MV-4-11 (cell line): ENCODE data around the gene WBP2.
A peak's percentile ranks its signal among the peaks of the same experiment; 100 is the strongest.

Experiments
- DNase-seq: peaks from one replicate; lab custom pipeline; 2025; lab: John Stamatoyannopoulos, UW

WBP2 gene

DNA sequence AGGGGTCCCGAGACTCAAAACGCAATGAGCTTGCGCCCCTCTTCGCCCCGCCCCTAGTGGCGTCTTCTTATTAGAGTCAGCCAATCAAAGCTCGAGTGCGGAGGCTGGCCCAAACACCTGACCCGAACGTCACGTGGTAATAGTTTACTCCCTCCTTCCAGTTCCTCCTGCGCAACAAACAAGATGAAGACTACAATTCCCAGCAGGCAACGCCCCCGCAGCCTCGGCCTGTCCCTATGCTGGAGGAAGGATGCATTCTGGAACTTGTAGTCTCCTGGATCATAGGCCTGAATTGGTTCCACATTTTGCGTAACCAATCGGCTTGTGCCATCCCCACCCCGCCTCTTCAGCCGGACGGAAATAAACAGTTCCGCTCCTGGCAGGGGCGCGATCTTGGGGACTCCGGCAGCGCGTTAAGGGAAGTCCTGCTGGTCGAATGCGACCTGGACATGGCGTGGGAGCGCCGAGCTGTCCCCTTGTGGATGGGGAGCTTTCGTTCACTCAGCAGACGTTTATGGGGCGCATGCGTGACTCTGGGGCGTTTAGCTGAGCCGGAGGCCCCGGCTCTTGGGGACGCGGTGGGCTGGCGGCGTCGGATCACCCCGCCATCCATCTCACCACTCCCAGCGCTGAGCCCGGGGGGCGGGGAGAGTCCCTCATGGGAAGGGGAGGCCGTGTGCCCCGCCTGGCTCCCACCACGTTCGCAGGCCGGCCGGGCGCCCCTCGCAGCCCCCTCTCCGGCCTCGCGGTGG is at the start of gene WBP2:
TSS of gene WBP2 (minus strand) at position 26 of the 752 bp plus-strand sequence. CDS start 38 bp downstream, outside the sequence.
- peak; percentile 100 for DNase-seq

DNA sequence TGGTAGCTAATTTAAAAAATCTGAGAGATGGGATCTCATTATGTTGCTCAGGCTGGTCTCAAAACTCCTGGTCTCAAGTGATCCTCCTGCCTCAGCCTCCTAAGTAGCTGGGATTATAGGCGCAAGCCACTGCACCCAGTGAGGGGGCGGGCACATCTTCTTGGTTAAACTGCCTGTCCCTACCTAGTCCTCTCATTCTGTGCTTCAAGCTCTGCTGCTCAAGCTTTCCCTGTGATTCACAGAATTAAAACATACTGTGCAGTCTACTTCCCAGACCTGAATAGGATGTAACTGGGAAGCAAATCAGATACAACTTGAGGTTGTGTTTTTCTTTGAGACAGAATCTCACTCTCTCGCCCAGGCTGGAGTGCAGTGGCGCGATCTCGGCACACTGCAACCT is 47.3 kb upstream of the WBP2 start:
- DNase-seq, result no peak

DNA sequence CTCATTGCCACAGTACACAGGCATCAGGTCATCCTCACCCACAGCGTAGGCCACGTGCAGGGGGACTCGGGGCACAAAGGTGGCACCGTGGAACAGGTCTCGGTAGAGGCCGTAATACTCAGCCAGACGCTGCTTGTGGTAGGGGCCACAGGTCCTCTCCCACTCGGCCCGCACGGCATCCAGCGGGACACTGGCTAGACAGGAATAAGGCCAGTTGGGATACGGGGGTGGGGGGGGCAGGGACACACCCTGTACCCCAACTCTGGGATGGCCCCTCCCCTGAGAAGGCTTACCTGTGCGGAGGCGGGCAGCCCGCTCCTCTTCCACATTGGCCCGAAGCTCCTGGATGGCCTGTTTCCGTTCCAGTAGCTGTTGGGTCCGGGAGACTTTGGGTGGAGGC is 46.6 kb upstream of the WBP2 start:
- no peak for DNase-seq

DNA sequence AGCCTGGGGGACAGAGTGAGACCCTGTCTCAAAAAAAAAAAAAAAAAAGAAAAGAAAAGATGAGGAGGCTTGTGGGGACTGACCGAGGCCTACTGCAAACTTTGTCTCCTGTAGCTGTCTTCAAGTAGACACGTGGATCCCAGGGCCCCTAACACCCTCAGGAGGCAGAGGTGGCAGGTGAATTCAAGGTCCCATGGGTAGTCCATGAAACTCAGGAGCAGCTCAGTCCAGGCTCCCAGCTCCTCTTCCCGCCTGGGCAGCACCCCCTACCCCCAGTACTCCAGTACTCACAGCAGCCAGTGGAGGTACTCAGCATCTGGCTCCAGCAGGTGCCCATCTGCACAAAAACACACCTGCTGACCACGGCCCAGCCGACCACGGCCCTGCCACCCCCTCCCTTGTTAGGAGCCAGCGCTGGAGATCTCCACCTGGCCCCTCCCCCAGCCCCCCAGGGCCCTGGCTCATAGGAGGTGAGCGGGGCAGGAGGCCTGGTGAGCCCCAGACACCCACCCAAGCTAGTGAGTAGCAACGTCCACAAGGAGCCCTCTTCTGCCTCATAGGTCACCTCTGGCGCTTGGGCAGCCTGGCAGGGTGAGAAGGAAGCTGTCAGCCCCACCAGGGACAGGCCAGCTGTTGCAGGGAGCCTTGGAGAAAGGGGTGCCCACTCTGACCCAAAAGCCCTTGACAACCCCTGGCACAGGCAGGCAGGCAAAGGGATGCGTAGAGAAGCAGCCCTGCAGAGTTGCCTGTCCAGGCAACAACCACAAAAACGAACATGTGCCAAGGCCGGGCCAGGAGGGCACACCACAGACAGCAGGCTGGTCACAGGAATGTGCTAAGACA is 45.8 kb upstream of the WBP2 start:
- DNase-seq, result no peak

- DNase-seq, result no peak
Observed at GRCh38 chr17:75899767-75900468, 44.8 kb upstream of the WBP2 start.

DNA sequence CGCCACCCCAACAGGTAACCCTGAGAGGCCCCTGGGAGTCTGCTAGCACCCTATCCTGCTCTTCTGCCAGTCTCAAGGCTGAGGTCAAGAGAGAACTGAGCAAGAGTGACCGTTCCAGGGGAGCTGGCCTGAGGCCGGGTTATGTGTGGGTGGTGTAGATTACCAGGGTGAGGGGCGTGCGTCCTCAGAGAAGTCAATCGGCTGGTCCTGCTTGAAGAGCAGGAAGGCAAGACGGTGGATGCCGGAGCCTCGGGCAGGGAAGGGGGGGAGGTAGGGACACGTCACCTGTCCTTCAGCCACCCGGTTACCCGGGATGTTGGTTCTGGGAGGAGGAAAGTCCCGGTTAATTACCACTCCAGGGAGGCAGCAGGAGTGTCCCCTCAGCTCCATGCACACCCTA is 44.2 kb upstream of the WBP2 start:
- no peak for DNase-seq

DNA sequence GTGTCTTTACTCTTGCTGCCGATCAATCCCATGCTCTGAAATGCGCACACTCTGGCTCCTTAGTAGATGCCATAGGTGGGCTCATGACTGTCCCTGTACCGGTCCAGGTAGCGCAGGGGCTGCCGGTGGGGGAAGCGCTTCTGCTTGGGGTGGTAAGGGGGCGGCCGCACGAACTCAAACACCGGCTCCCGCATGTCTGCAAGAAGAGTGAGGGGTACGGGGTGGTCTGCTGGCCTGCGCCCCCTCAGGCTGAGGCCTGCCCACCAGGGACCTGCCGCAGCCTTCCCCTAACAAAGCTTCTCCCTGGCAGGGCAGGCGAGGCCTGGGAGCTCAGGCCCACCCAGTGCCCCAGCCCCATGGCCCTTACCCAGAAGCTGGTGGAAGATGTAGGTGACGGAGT is 43.7 kb upstream of the WBP2 start:
- DNase-seq, result no peak

DNA sequence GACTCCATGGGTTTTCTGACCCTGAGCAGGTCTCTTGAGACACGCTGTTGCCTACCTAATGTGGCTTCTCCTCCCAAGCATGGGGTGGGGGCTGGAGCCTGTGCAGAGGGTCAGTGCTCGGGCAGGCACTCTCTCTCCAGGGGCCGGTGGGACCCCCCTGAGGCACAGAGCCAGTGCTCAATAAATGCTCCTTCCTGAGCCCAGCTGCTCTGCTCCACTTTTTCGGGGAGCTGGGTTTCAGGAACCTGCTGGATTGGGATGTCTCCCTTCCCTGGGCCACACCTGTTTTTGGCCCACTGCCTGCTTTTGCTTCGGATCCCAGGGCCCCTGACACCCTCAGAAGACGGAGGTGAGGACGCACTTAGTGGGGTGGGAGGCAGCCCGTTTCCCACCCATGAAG is 42.9 kb upstream of the WBP2 start:
- DNase-seq, result no peak

GRCh38 chr17:75897160-75898019 is 42.3 kb upstream of the WBP2 start:
- DNase-seq, result no peak

- peak; percentile 64 for DNase-seq
Observed at GRCh38 chr17:75896415-75897159, 41.5 kb upstream of the WBP2 start, which contains the start of gene TRIM65. TRIM65 (minus strand) TSS chr17:75896951; CDS start chr17:75896937, 14 bp downstream.

- DNase-seq, result peak; percentile 35
Observed at GRCh38 chr17:75895370-75896155, 40.4 kb upstream of the WBP2 start.

- DNase-seq, result no peak
Observed at GRCh38 chr17:75894049-75894733, 39.1 kb upstream of the WBP2 start.

DNA sequence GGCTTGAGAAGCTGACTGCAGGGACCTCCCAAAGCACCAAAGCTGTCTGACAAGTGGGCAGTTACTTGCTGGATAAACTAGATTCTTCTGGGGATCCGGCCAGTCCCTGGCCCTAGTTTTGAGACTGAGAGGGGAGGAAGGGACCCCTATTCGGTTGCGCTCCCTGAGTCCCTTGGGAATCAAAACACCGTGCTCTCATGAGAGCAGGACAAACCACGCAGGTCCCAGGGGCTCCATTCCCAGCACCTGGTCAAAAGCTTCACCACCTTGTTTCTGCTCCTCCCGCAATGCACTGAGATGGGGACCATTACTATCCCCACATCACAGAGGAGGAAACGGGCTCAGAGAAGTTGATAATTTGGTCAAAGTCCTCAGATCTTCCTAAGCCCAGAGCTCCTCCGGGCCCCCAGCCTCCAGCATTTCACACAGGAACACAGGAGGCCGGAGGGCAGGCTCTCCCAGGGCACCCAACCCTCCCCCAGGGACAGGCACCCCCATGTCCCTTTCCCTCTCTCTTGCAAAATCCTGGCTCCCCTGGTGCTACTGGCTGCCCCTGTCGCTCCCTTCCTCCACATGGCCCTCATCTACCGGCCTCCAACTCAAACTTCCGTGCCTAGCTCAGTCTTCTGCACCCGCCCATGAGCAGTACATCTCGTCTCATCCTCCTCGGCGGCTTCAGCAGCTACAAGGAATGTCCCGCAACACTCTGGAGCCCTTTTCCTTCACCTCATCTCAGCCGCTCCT is 38.3 kb upstream of the WBP2 start:
- no peak for DNase-seq

DNA sequence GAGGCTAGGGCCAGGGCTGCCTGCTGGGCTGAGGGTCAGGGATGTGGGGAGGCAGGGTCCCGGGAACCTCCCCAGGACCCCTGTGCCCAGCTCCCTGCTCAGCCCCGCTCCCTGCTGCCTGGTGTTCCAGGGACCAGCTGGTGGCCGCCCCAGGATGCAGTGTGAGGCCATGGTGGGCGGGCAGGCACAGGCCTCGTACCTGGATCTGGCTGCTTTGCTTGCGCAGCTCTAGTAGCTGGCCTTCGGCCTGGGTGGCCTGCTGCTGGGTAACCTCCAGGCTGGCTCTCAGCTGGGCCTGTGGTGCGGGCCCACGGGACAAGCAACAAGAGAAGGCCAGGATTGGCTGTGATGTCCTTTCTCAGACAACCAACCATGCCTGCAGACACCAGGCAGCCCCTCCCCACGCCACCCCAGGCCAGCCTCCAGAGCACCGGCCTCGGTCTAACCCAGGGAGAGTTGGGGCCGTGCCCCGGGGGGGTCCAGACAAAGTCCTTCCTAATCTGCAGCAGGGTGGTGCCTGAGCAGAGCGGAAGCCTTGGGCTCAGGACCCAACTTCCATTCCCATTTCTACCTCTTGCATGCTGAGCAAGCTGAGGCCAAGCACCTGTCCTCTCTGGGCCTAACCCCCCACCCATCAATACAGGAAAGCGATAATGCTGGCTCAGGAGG is 37.6 kb upstream of the WBP2 start:
- DNase-seq, result no peak

GRCh38 chr17:75891605-75892555 is 36.7 kb upstream of the WBP2 start:
- no peak for DNase-seq

DNA sequence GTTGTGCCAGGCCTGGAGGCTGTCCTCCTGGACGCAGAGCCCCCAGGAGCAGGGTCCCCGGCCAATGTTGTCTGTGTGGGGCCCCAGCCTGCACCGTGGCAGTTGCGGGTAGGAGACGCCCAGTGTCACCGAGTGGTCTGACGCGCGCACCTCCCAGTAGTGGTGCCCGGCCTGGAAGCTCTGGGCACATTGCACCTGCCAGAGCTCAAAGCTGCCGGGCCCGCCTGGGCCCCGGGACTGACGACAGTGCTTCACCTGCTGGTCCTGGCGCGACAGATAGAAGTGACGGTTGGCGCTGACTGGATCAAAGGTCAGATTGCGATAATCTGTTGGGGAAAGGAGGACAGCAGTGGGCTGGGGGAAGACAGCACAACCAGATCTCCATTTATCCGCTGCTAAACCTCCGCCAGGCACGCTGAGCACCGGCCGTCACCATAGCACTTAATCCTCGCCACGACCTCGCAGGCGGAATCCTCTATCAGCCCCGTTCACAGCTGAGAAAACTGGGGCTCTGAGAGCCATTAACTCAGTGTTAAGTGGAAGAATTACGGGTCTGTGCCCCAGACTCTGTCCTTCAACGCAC is 36.0 kb upstream of the WBP2 start:
- DNase-seq, result no peak

DNA sequence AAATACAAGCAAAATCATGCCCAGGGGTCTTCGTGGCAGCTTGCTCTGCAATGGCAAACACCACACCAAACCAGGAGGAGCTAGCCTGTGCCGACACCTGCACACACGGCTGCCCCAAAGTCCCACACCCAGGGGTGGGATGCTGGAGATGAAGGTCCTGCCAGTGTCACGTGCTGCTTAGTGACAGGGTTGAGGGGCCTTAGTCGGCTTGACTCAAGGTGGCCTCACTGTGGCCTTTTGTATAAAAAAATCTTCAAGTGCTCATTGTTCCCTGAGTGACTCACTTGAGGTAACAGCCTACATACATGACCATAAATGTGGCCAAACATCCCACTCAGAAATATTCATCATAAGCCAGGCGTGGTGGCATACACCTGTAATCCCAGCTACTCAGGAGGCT is 34.3 kb upstream of the WBP2 start:
- DNase-seq, result peak; percentile 10
